ENCODE data around the gene TNNI3.
"Not testable (repeated sequence)": the region's sequence is repeated elsewhere in the genome, so short reads cannot be mapped to it uniquely, and the experiment has no call there.

Gene TNNI3

GRCh38 chr19:55157064-55157908 is at the start of gene TNNI3:
TNNI3 (minus strand) TSS chr19:55157732; CDS start chr19:55157589, 143 bp downstream.
- no peak for DNase-seq

- peak in 1 of 2 donors; percentile 56 for DNase-seq
Measured at GRCh38 chr19:55206664-55207500, 49.4 kb upstream of the TNNI3 start.

GRCh38 chr19:55202199-55202598 is 44.7 kb upstream of the TNNI3 start:
- not testable (repeated sequence) for DNase-seq

GRCh38 chr19:55199620-55200204 is 42.2 kb upstream of the TNNI3 start:
- no peak for DNase-seq

- DNase-seq: no peak
Measured at GRCh38 chr19:55198651-55199050, 41.1 kb upstream of the TNNI3 start.

- no peak for DNase-seq
Measured at GRCh38 chr19:55197528-55197927, 40.0 kb upstream of the TNNI3 start.

- no peak for DNase-seq
Measured at GRCh38 chr19:55196803-55197202, 39.3 kb upstream of the TNNI3 start.

GRCh38 chr19:55193481-55193880 is 35.9 kb upstream of the TNNI3 start:
- DNase-seq: no peak

GRCh38 chr19:55189403-55189835 is 31.9 kb upstream of the TNNI3 start:
- DNase-seq: no peak

GRCh38 chr19:55188625-55189024 is 31.1 kb upstream of the TNNI3 start:
- DNase-seq: no peak

- DNase-seq: no peak
Measured at GRCh38 chr19:55186080-55186479, 28.5 kb upstream of the TNNI3 start.

GRCh38 chr19:55181740-55182139 is 24.2 kb upstream of the TNNI3 start:
- no peak for DNase-seq

GRCh38 chr19:55179606-55180484 is 22.3 kb upstream of the TNNI3 start, which contains the start of gene SYT5:
SYT5 (minus strand) TSS chr19:55180289; CDS start chr19:55179041, 1,248 bp downstream.
- DNase-seq: peak; percentile 51 to 65

GRCh38 chr19:55178781-55179599 is 21.5 kb upstream of the TNNI3 start:
- DNase-seq: peak; percentile 94 to 96

- DNase-seq: no peak
Measured at GRCh38 chr19:55176076-55176475, 18.5 kb upstream of the TNNI3 start.

GRCh38 chr19:55175117-55175867 is 17.8 kb upstream of the TNNI3 start:
- no peak for DNase-seq

- no peak for DNase-seq
Measured at GRCh38 chr19:55174425-55175116, 17.0 kb upstream of the TNNI3 start.

- DNase-seq: peak; percentile 36 to 45
Measured at GRCh38 chr19:55173714-55174409, 16.3 kb upstream of the TNNI3 start.

GRCh38 chr19:55173186-55173713 is 15.7 kb upstream of the TNNI3 start:
- no peak for DNase-seq

All from CD4-positive, alpha-beta T cell treated with Interleukin-1 beta for 1 hour (primary cell).